Measurements from ENCODE around the gene ANKRD40. TPM values are rescaled to one million over a fixed set of nuclear protein-coding genes. Genes with fewer than 3 reads are reported as not detected.

ANKRD40 gene
- total and polyA plus RNA-seq, 12 donors: 14.9 to 46.4 (median 36.1) TPM

Small RNA genes within 50 kb of the gene (small RNA-seq; reads per million reads assigned to genes)
- gene RF00019: 0 reads per million in 2 donors

Other genes starting within 250 kb of the ANKRD40 start
- 10 to 100 TPM in 2 of 9 donors, 1 to 10 TPM in 7; 1.7 to 26.6 (median 5.7) TPM for gene CHAD, start 239.0 kb downstream of the ANKRD40 start, total RNA-seq
- gene CHAD, start 239.0 kb downstream of the ANKRD40 start, polyA plus RNA-seq: 10 to 100 TPM in 2 of 3 donors, 1 to 10 TPM in 1; 7.2 to 11.1 (median 10.9) TPM
- gene RSAD1, start 229.1 kb downstream of the ANKRD40 start, total RNA-seq: 10 to 100 TPM; 28.4 to 77.3 (median 51.7) TPM
- 10 to 100 TPM; 31.6 to 69.0 (median 60.5) TPM for gene RSAD1, start 229.1 kb downstream of the ANKRD40 start, polyA plus RNA-seq
- 1 to 10 TPM in 7 of 9 donors, under 1 TPM in 1, not detected in 1; 0.12 to 8.9 (median 2.3) TPM for gene MYCBPAP, start 199.5 kb downstream of the ANKRD40 start, total RNA-seq
- 1 to 10 TPM in 2 of 3 donors, under 1 TPM in 1; 0.27 to 4.4 (median 2.2) TPM for gene MYCBPAP, start 199.5 kb downstream of the ANKRD40 start, polyA plus RNA-seq
- 10 to 100 TPM in 7 of 9 donors, 1 to 10 TPM in 2; 1.7 to 96.1 (median 36.0) TPM for gene EPN3, start 175.2 kb downstream of the ANKRD40 start, total RNA-seq
- 10 to 100 TPM in 2 of 3 donors, 1 to 10 TPM in 1; 1.2 to 32.3 (median 10.5) TPM for gene EPN3, start 175.2 kb downstream of the ANKRD40 start, polyA plus RNA-seq
- gene SPATA20, start 160.7 kb downstream of the ANKRD40 start, total RNA-seq: 100 to 1,000 TPM in 7 of 9 donors, 10 to 100 TPM in 2; 52.1 to 205 (median 151) TPM
- 100 to 1,000 TPM in 2 of 3 donors, 10 to 100 TPM in 1; 12.7 to 246 (median 150) TPM for gene SPATA20, start 160.7 kb downstream of the ANKRD40 start, polyA plus RNA-seq
- gene CACNA1G, start 147.2 kb downstream of the ANKRD40 start, total RNA-seq: 1 to 10 TPM in 1 of 9 donors, under 1 TPM in 7, not detected in 1; 0.06 to 2.6 (median 0.20) TPM
- under 1 TPM; 0.05 to 0.24 (median 0.07) TPM for gene CACNA1G, start 147.2 kb downstream of the ANKRD40 start, polyA plus RNA-seq
- 100 to 1,000 TPM in 8 of 9 donors, 1 to 10 TPM in 1; 7.2 to 422 (median 239) TPM for gene ABCC3, start 73.0 kb downstream of the ANKRD40 start, total RNA-seq
- 100 to 1,000 TPM; 164 to 448 (median 414) TPM for gene ABCC3, start 73.0 kb downstream of the ANKRD40 start, polyA plus RNA-seq
- 100 to 1,000 TPM in 2 of 9 donors, 10 to 100 TPM in 7; 16.1 to 142 (median 75.2) TPM for gene LUC7L3, start 11.7 kb upstream of the ANKRD40 start, total RNA-seq
- 100 to 1,000 TPM in 2 of 3 donors, 10 to 100 TPM in 1; 95.4 to 248 (median 112) TPM for gene LUC7L3, start 11.7 kb upstream of the ANKRD40 start, polyA plus RNA-seq
- not detected for gene ANKRD40CL, start 59.6 kb upstream of the ANKRD40 start, total RNA-seq
- gene ANKRD40CL, start 59.6 kb upstream of the ANKRD40 start, polyA plus RNA-seq: not detected
- 1 to 10 TPM in 8 of 9 donors, under 1 TPM in 1; 0.95 to 4.3 (median 1.5) TPM for gene WFIKKN2, start 127.7 kb upstream of the ANKRD40 start, total RNA-seq
- 1 to 10 TPM in 2 of 3 donors, under 1 TPM in 1; 0.81 to 1.4 (median 1.4) TPM for gene WFIKKN2, start 127.7 kb upstream of the ANKRD40 start, polyA plus RNA-seq
- gene TOB1, start 158.4 kb upstream of the ANKRD40 start, total RNA-seq: 100 to 1,000 TPM in 4 of 9 donors, 10 to 100 TPM in 5; 22.4 to 332 (median 81.5) TPM
- 10 to 100 TPM; 42.9 to 75.4 (median 49.3) TPM for gene TOB1, start 158.4 kb upstream of the ANKRD40 start, polyA plus RNA-seq